HepG2 (cell line): ENCODE measurements around the gene CRAT. TPM values are rescaled to one million over a fixed set of nuclear protein-coding genes. Genes with fewer than 3 reads are reported as not detected.

Source experiments
- AHDC1 ChIP-seq: sonication (generic); formaldehyde crosslinking; IDR thresholded peaks from 2 replicates; pipeline ENCODE4 v1.5.1; 2020; ENCODE audit warnings: mild to moderate bottlenecking, missing genetic modification reagents, borderline replicate concordance
- ARNTL ChIP-seq: sonication (generic); formaldehyde crosslinking; IDR thresholded peaks from 2 replicates; pipeline ENCODE4 v1.4.0; 2020; ENCODE audit warnings: mild to moderate bottlenecking, missing genetic modification reagents
- BORCS8-MEF2B ChIP-seq: sonication (generic); formaldehyde crosslinking; IDR thresholded peaks from 2 replicates; pipeline ENCODE4 v1.8.0; 2022; ENCODE audit warnings: mild to moderate bottlenecking, missing genetic modification reagents
- DMAP1 ChIP-seq: IDR thresholded peaks from 2 replicates; pipeline ENCODE4 v1.6.1; 2016
- FOSL1 ChIP-seq: sonication (generic); formaldehyde crosslinking; IDR thresholded peaks from 2 replicates; pipeline ENCODE4 v1.9.0; 2021; ENCODE audit warnings: missing genetic modification reagents, borderline replicate concordance
- PRDM10 ChIP-seq: sonication (generic); formaldehyde crosslinking; IDR thresholded peaks from 2 replicates; pipeline ENCODE4 v1.4.0; 2020; ENCODE audit warnings: low read depth, missing genetic modification reagents
- SMARCC2 ChIP-seq: fragments of 450-650 bp; IDR thresholded peaks from 2 replicates; pipeline ENCODE4 v1.6.1; 2017; ENCODE audit warnings: antibody characterized with exemption, mild to moderate bottlenecking
- SP1 ChIP-seq, 2 experiments: fragments of 450-650 bp in 1 of 2; sonication (generic) in 1 of 2; formaldehyde crosslinking in 1 of 2; IDR thresholded peaks; 2 replicates each; pipeline versions ENCODE4 v1.4.0 to v1.6.1; 2016 to 2020; ENCODE audit warnings: missing genetic modification reagents in 1 of 2
- ZBTB20 ChIP-seq: sonication (generic); formaldehyde crosslinking; IDR thresholded peaks from 2 replicates; pipeline ENCODE4 v1.8.1; 2023; ENCODE audit warnings: missing genetic modification reagents, low read depth, mild to moderate bottlenecking, borderline replicate concordance
- ZBTB39 ChIP-seq: sonication (generic); formaldehyde crosslinking; IDR thresholded peaks from 2 replicates; pipeline ENCODE4 v1.5.0; 2020; ENCODE audit warnings: missing genetic modification reagents
- ZNF30 ChIP-seq: sonication (generic); formaldehyde crosslinking; IDR thresholded peaks from 2 replicates; pipeline ENCODE4 v1.5.0; 2020; ENCODE audit warnings: mild to moderate bottlenecking, missing genetic modification reagents
- ZNF367 ChIP-seq: sonication (generic); formaldehyde crosslinking; IDR thresholded peaks from 2 replicates; pipeline ENCODE4 v1.4.0; 2020; ENCODE audit warnings: missing genetic modification reagents, borderline replicate concordance
- polyA plus RNA-seq, 8 experiments: library from polyadenylated mRNA; depleted of rRNA in 3 of 8; stranded (reverse) in 7 of 8; unstranded in 1 of 8; fragments of >200 nt; fragmentation: Illumina TruSeq in 4 of 8; extraction: Trizol in 4 of 8; gene quantifications; 2 replicates each; pipeline versions ENCODE4 v1.2.1 to v1.2.3, GENCODE V29; 2011 to 2016; ENCODE audit warnings: low read depth in 4 of 8, missing spikeins in 1 of 8, mixed read lengths in 1 of 8; ENCODE audit not compliant: insufficient read depth in 1 of 8
- total RNA-seq, 5 experiments: library from RNA; depleted of rRNA; stranded (reverse); fragments of >200 nt; fragmentation: Illumina TruSeq; extraction: Trizol; gene quantifications; 2 replicates each; pipeline ENCODE4 v1.2.3, GENCODE V29; 2016; ENCODE audit warnings: low read depth in 1 of 5

The CRAT gene
- total and polyA plus RNA-seq, 2 of the 13 experiments (the other 11 are each of a cell fraction or from before 2014, with no cell fraction given) = 26.1 to 26.6 TPM

- TF ChIP-seq PRDM10 (CRISPR knock-in tag) (no peak), ZNF30 (CRISPR knock-in tag) (no peak), SP1 (IDR thresholded peaks at IDR 0.05) (no peak), SP1 (CRISPR knock-in tag; IDR thresholded peaks at IDR 0.05) (no peak), ZBTB20 (CRISPR knock-in tag) (no peak; the same call in 1 of the 2 replicates), ZNF367 (CRISPR knock-in tag) (no peak), AHDC1 (CRISPR knock-in tag) (no peak; the same call in 1 of the 2 replicates), ZBTB39 (CRISPR knock-in tag) (no peak), ARNTL (CRISPR knock-in tag) (peak; percentile 74), SMARCC2 (no peak), FOSL1 (no peak), BORCS8-MEF2B (no peak), DMAP1 (peak; percentile 58; the same call in 1 of the 2 replicates)
- TF ChIP-seq, all 625 proteins: peak for 214
These were observed 46.1 kb downstream of the CRAT start (continued) for GRCh38 chr9:129064499-129064908.
